ENCODE data around the gene CLDND1. TPM values are rescaled to one million over a fixed set of nuclear protein-coding genes. Genes with fewer than 3 reads are reported as not detected.
"Not testable (repeated sequence)": the region's sequence is repeated elsewhere in the genome, so short reads cannot be mapped to it uniquely, and the experiment has no call there.

CLDND1 gene
- total and polyA plus RNA-seq, 2 of the 13 experiments (the other 11 are each of a cell fraction or from before 2014, with no cell fraction given) = 50.8 to 121 TPM

DNA sequence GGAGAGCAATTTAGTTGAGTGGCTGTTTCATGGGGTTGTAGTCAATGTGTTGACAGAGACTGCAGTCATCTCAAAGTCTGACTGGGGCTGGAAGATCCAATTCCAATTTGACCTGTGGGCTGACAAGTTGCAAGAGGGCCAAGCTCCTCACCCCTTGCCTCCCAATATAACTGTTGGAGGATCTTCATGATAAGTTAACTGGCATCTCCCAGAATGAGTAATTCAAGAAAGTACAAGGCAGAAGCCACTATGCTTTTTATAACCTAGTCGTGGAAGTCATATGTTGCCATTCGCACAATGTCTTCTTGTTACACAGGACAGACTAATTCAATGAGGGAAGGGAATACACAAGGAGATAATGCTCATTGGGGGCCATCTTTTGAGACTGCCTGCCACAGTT, 38.2 kb upstream of the CLDND1 start (continued):
- TF ChIP-seq THAP7 (CRISPR knock-in tag; IDR thresholded peaks at IDR 0.05) = no peak
- TF ChIP-seq, protein P1, sequence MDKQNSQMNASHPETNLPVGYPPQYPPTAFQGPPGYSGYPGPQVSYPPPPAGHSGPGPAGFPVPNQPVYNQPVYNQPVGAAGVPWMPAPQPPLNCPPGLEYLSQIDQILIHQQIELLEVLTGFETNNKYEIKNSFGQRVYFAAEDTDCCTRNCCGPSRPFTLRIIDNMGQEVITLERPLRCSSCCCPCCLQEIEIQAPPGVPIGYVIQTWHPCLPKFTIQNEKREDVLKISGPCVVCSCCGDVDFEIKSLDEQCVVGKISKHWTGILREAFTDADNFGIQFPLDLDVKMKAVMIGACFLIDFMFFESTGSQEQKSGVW (CRISPR knock-in tag; IDR thresholded peaks at IDR 0.05; ENCODE audit: borderline replicate concordance) = no peak

DNA sequence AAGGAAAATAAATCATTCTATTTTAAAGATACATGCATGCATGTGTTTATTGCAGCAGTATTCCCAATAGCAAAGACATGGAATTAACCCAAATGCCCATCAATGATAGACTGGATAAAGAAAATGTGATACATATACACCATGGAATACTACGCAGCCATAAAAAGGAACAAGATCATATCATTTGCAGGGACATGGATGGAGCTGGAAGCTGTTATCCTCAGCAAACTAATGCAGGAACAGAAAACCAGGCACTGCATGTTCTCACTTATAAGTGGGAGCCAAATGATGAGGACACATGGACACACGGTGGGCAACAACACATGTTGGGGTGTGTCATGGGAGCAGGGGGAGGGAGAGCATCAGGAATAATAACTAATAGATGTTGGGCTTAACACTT, 37.1 kb upstream of the CLDND1 start:
- in situ Hi-C loops (cut with HindIII; ENCODE audit: extremely low pct_ligation_motif_present, low pct_unique_long_range_greater_than_20kb) = loop anchor here (25.0 kb wide), 1 partner anchor 522 kb away; the partner anchor contains the start of gene GABRR3
- ATAC-seq; H4K20me1 ChIP-seq (ENCODE audit: insufficient read depth, low read length); H3K4me1 ChIP-seq (ENCODE audit: insufficient read depth, low read length); H3K9me3 ChIP-seq (ENCODE audit: low read length); BruUV-seq (replicated peaks); H3K9ac ChIP-seq (ENCODE audit: insufficient read depth, low read depth, low read length); CTCF ChIA-PET (ENCODE audit: low intra/inter-chr PET ratio, low total read pairs); POLR2A ChIA-PET; H3K4me2 ChIP-seq (ENCODE audit: low read depth, low read length); intact Hi-C loops (cut with micrococcal nuclease; ENCODE audit: unreplicated experiment); H3K4me3 ChIP-seq (replicated peaks in 1 of 3; ENCODE audit: insufficient read depth in 1 of 3, low read depth in 2 of 3, low read length in 3 of 3); H3K27ac ChIP-seq (ENCODE audit: extremely low read length, insufficient read depth, low read length); H3K27me3 ChIP-seq (ENCODE audit: control insufficient read depth in 1 of 2, insufficient read depth in 2 of 2, low read length in 2 of 2); H3K79me2 ChIP-seq (ENCODE audit: insufficient read depth, low read length); H2AFZ ChIP-seq (ENCODE audit: low read length); FAIRE-seq; H3K36me3 ChIP-seq (replicated peaks in 1 of 2; ENCODE audit: control insufficient read depth in 1 of 2, insufficient read depth in 2 of 2, low read length in 2 of 2); DNase-seq (ENCODE audit: low spot score): not testable (repeated sequence)
- 90% methylated on average over 2 of the region's 2 CpGs for WGBS (ENCODE audit: low lambda C conversion rate)

DNA sequence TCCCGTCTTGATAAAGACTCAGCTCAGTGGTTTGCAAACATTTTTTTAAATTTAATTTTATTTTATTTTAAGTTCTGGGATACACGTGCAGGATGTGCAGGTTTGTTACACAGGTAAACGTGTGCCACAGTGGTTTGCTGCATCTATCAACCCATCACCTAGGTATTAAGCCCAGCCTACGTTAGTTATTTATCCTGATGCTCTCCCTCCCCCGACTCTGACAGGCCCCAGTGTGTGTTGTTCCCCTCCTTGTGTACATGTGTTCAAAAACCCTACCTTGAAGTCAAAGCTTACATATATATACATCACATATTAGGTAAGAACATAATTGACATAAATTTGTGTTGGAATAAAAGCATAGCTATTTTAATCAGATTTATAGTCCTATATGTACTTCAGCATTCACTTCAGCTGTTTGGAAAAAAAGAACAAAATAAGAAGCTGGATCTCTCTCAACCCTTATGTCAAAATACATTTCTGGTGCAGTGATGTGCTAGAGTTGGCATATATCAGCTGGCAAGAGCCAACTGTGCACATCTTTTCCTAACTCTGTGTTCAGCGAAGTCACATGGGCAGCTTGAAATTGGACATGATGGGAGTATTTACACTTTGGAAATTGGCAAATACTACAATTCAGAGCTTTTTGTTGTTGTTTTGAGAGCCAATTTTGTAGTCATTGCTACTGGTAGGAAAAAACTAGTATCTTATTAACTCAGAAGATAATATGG, 35.6 kb upstream of the CLDND1 start:
- no TSS peak for BruUV-seq (replicated peaks)
- ChIA-PET CTCF (ENCODE audit: low intra/inter-chr PET ratio, low total read pairs) (no interaction called here), POLR2A (no interaction called here)
- Histone ChIP-seq H3K27me3 (ENCODE audit: control insufficient read depth in 1 of 2, insufficient read depth in 2 of 2, low read length in 2 of 2) (no peaks in the 10 kb centered on the region), H4K20me1 (ENCODE audit: insufficient read depth, low read length) (no peaks in the 10 kb centered on the region), H3K9ac (ENCODE audit: insufficient read depth, low read depth, low read length) (no peak overlapping the region), H3K4me3 (replicated peaks in 1 of 3; ENCODE audit: insufficient read depth in 1 of 3, low read depth in 2 of 3, low read length in 3 of 3) (no peak overlapping the region), H3K27ac (ENCODE audit: extremely low read length, insufficient read depth, low read length) (no peak overlapping the region), H3K9me3 (ENCODE audit: low read length) (no peaks in the 10 kb centered on the region), H2AFZ (ENCODE audit: low read length) (no peak overlapping the region), H3K36me3 (replicated peaks in 1 of 2; ENCODE audit: control insufficient read depth in 1 of 2, insufficient read depth in 2 of 2, low read length in 2 of 2) (no peaks in the 10 kb centered on the region), H3K79me2 (ENCODE audit: insufficient read depth, low read length) (no peaks in the 10 kb centered on the region), H3K4me1 (ENCODE audit: insufficient read depth, low read length) (no peaks in the 10 kb centered on the region), H3K4me2 (ENCODE audit: low read depth, low read length) (no peak overlapping the region)
- no peak for DNase-seq (ENCODE audit: low spot score)
- intact Hi-C loops (cut with micrococcal nuclease; ENCODE audit: unreplicated experiment) = no loop called here
- in situ Hi-C loops (cut with HindIII; ENCODE audit: extremely low pct_ligation_motif_present, low pct_unique_long_range_greater_than_20kb) = loop anchor here (25.0 kb wide), 1 partner anchor 521 kb away; the partner anchor contains the start of gene GABRR3
- no peak for ATAC-seq
- 15% methylated on average over 6 of the region's 6 CpGs for WGBS (ENCODE audit: low lambda C conversion rate)
- TF ChIP-seq HIVEP1 (CRISPR knock-in tag; IDR thresholded peaks at IDR 0.05) (no peak), ZNF790 (CRISPR knock-in tag; IDR thresholded peaks at IDR 0.05; ENCODE audit: borderline replicate concordance) (no peak)
- TF ChIP-seq, protein P2, sequence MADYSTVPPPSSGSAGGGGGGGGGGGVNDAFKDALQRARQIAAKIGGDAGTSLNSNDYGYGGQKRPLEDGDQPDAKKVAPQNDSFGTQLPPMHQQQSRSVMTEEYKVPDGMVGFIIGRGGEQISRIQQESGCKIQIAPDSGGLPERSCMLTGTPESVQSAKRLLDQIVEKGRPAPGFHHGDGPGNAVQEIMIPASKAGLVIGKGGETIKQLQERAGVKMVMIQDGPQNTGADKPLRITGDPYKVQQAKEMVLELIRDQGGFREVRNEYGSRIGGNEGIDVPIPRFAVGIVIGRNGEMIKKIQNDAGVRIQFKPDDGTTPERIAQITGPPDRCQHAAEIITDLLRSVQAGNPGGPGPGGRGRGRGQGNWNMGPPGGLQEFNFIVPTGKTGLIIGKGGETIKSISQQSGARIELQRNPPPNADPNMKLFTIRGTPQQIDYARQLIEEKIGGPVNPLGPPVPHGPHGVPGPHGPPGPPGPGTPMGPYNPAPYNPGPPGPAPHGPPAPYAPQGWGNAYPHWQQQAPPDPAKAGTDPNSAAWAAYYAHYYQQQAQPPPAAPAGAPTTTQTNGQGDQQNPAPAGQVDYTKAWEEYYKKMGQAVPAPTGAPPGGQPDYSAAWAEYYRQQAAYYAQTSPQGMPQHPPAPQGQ (CRISPR knock-in tag; IDR thresholded peaks at IDR 0.05; ENCODE audit: borderline replicate concordance) = no peak
- FAIRE-seq = no peak

Measured in HepG2 (cell line).